Measurements from ENCODE around the gene CHCHD10.
A peak's percentile ranks its signal among the peaks of the same experiment; 100 is the strongest.
"Not testable (repeated sequence)": the region's sequence is repeated elsewhere in the genome, so short reads cannot be mapped to it uniquely, and the experiment has no call there.

CHCHD10 gene

GRCh38 chr22:23744485-23744884 is 23.3 kb downstream of the CHCHD10 start:
- DNase-seq: no peak

- DNase-seq: no peak
These were observed 23.8 kb downstream of the CHCHD10 start for GRCh38 chr22:23744001-23744400.

- DNase-seq: no peak
These were observed 24.5 kb downstream of the CHCHD10 start for GRCh38 chr22:23743303-23743705.

- no peak for DNase-seq
These were observed 25.1 kb downstream of the CHCHD10 start for GRCh38 chr22:23742505-23743264.

GRCh38 chr22:23737696-23738095 is 30.1 kb downstream of the CHCHD10 start:
- DNase-seq: no peak

- DNase-seq: not testable (repeated sequence)
These were observed 39.7 kb downstream of the CHCHD10 start for GRCh38 chr22:23728108-23728507.

GRCh38 chr22:23722724-23723123 is 45.0 kb downstream of the CHCHD10 start:
- no peak for DNase-seq

GRCh38 chr22:23722160-23722559 is 45.6 kb downstream of the CHCHD10 start:
- DNase-seq: no peak

GRCh38 chr22:23720855-23721254 is 46.9 kb downstream of the CHCHD10 start:
- no peak for DNase-seq

- DNase-seq: no peak
These were observed 49.2 kb downstream of the CHCHD10 start for GRCh38 chr22:23718371-23719165.

GRCh38 chr22:23716811-23717801 is 50.7 kb downstream of the CHCHD10 start:
- DNase-seq: peak; percentile 96
